HepG2 (cell line): ENCODE results near the gene PTS.

Experiments
- ATF1 ChIP-seq: IDR thresholded peaks from 2 replicates; pipeline ENCODE4 v1.6.1; 2016; ENCODE audit warnings: mild to moderate bottlenecking, control low read depth
- BATF2 ChIP-seq: sonication (generic); formaldehyde crosslinking; IDR thresholded peaks from 2 replicates; pipeline ENCODE4 v1.8.0; 2022; ENCODE audit warnings: mild to moderate bottlenecking, missing genetic modification reagents, moderate library complexity
- CTCF ChIP-seq: sonication (generic); formaldehyde crosslinking; IDR thresholded peaks from 2 replicates; pipeline ENCODE4 v1.5.0; 2020; ENCODE audit warnings: mild to moderate bottlenecking, missing genetic modification reagents, moderate library complexity
- ZNF431 ChIP-seq: sonication (generic); formaldehyde crosslinking; IDR thresholded peaks from 2 replicates; pipeline ENCODE4 v1.9.0; 2022; ENCODE audit warnings: missing genetic modification reagents, low read depth, mild to moderate bottlenecking, borderline replicate concordance

- no peak for TF ChIP-seq BATF2 (CRISPR knock-in tag)
- TF ChIP-seq CTCF = no peak
- no peak for TF ChIP-seq ZNF431 (CRISPR knock-in tag)
- TF ChIP-seq ATF1 (CRISPR knock-in tag) = no peak
Observed at GRCh38 chr11:112274007-112274783, 48.0 kb downstream of the PTS start.
